HepG2 (cell line): ENCODE results near the gene ATG9A. TPM values are rescaled to one million over a fixed set of nuclear protein-coding genes. Genes with fewer than 3 reads are reported as not detected.

Experiments
- ETV5 ChIP-seq: IDR thresholded peaks from 2 replicates; pipeline ENCODE4 v1.6.1; 2018; ENCODE audit warnings: missing biosample characterization, missing genetic modification reagents, inconsistent platforms, borderline replicate concordance
- HCFC1 ChIP-seq: fragments of 150-350 bp; IDR thresholded peaks from 2 replicates; pipeline ENCODE4 v1.6.1; 2014; ENCODE audit warnings: low read depth, low read length
- HOXD1 ChIP-seq: sonication (generic); formaldehyde crosslinking; IDR thresholded peaks from 2 replicates; pipeline ENCODE4 v1.5.0; 2020; ENCODE audit warnings: missing genetic modification reagents
- JDP2 ChIP-seq: sonication (generic); formaldehyde crosslinking; IDR thresholded peaks from 2 replicates; pipeline ENCODE4 v1.8.1; 2022; ENCODE audit warnings: missing genetic modification reagents, borderline replicate concordance
- KMT2A ChIP-seq: sonication (generic); formaldehyde crosslinking; IDR thresholded peaks from 2 replicates; pipeline ENCODE4 v1.4.0; 2020; ENCODE audit warnings: missing genetic modification reagents
- SNAPC2 ChIP-seq: sonication (generic); formaldehyde crosslinking; IDR thresholded peaks from 2 replicates; pipeline ENCODE4 v1.8.1; 2022; ENCODE audit warnings: mild to moderate bottlenecking, missing genetic modification reagents
- YEATS2 ChIP-seq: sonication (generic); formaldehyde crosslinking; IDR thresholded peaks from 2 replicates; pipeline ENCODE4 v1.4.0; 2020; ENCODE audit warnings: missing genetic modification reagents, borderline replicate concordance
- ZBTB3 ChIP-seq: sonication (generic); formaldehyde crosslinking; IDR thresholded peaks from 2 replicates; pipeline ENCODE4 v1.4.0; 2020; ENCODE audit warnings: low read depth, mild to moderate bottlenecking, moderate library complexity, missing genetic modification reagents, borderline replicate concordance
- ZNF235 ChIP-seq: sonication (generic); formaldehyde crosslinking; IDR thresholded peaks from 2 replicates; pipeline ENCODE4 v1.8.1; 2023; ENCODE audit warnings: mild to moderate bottlenecking, missing genetic modification reagents, borderline replicate concordance
- ZNF451 ChIP-seq: sonication (generic); formaldehyde crosslinking; IDR thresholded peaks from 2 replicates; pipeline ENCODE4 v1.5.0; 2020; ENCODE audit warnings: mild to moderate bottlenecking, missing genetic modification reagents
- ZNF737 ChIP-seq: sonication (generic); formaldehyde crosslinking; IDR thresholded peaks from 2 replicates; pipeline ENCODE4 v1.5.0; 2020; ENCODE audit warnings: missing genetic modification reagents, mild to moderate bottlenecking, borderline replicate concordance
- ZNF776 ChIP-seq: sonication (generic); formaldehyde crosslinking; IDR thresholded peaks from 2 replicates; pipeline ENCODE4 v1.4.0; 2020; ENCODE audit warnings: mild to moderate bottlenecking, missing genetic modification reagents
- ZSCAN20 ChIP-seq: sonication (generic); formaldehyde crosslinking; IDR thresholded peaks from 2 replicates; pipeline ENCODE4 v1.4.0; 2020; ENCODE audit warnings: missing genetic modification reagents, mild to moderate bottlenecking, borderline replicate concordance
- ZSCAN25 ChIP-seq: sonication (generic); formaldehyde crosslinking; IDR thresholded peaks from 2 replicates; pipeline ENCODE4 v1.8.0; 2022; ENCODE audit warnings: mild to moderate bottlenecking, missing genetic modification reagents
- polyA plus RNA-seq, 8 experiments: library from polyadenylated mRNA; depleted of rRNA in 3 of 8; stranded (reverse) in 7 of 8; unstranded in 1 of 8; fragments of >200 nt; fragmentation: Illumina TruSeq in 4 of 8; extraction: Trizol in 4 of 8; gene quantifications; 2 replicates each; pipeline versions ENCODE4 v1.2.1 to v1.2.3, GENCODE V29; 2011 to 2016; ENCODE audit warnings: low read depth in 4 of 8, missing spikeins in 1 of 8, mixed read lengths in 1 of 8; ENCODE audit not compliant: insufficient read depth in 1 of 8
- total RNA-seq, 5 experiments: library from RNA; depleted of rRNA; stranded (reverse); fragments of >200 nt; fragmentation: Illumina TruSeq; extraction: Trizol; gene quantifications; 2 replicates each; pipeline ENCODE4 v1.2.3, GENCODE V29; 2016; ENCODE audit warnings: low read depth in 1 of 5
- TF ChIP-seq, protein P1 (sequence below): sonication (generic); formaldehyde crosslinking; IDR thresholded peaks from 2 replicates; pipeline ENCODE4 v1.9.0; 2021; ENCODE audit warnings: missing genetic modification reagents, borderline replicate concordance
- TF ChIP-seq, protein P2 (sequence below): sonication (generic); formaldehyde crosslinking; IDR thresholded peaks from 2 replicates; pipeline ENCODE4 v1.9.0; 2022; ENCODE audit warnings: low read depth, missing genetic modification reagents
- TF ChIP-seq, protein P3 (sequence below): IDR thresholded peaks from 2 replicates; pipeline ENCODE4 v1.6.1; 2012; ENCODE audit warnings: low read depth, low read length, improper control_type of control experiment
- TF ChIP-seq, protein P4 (sequence below): sonication (generic); formaldehyde crosslinking; IDR thresholded peaks from 2 replicates; pipeline ENCODE4 v1.4.0; 2020; ENCODE audit warnings: missing genetic modification reagents

The ATG9A gene
- total and polyA plus RNA-seq, 2 of the 13 experiments (the other 11 are each of a cell fraction or from before 2014, with no cell fraction given): 35.0 to 131 TPM

DNA sequence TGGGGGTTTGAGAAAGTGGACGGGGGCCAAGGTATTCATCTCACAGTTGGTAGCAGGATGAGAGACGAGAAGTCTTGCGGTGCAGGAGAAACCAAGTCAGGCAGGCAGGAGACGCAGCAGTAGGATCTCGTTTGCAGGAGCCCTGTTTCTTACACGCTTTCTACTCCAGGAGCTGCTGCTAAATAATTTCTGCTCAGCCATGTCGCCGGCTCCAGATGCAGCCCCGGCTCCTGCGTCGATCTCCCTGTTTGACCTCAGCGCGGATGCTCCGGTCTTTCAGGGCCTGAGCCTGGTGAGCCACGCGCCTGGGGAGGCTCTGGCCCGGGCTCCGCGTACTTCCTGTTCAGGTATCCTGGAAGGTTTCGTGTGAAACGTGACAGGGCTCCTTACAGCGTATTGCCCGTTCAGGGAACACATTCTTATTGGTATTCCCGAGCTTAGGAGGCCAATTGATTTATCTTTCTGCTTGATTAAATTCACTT, 664 bp upstream of the ATG9A start (continued):
- TF ChIP-seq ZNF451 (CRISPR knock-in tag): no peak; the same call in 1 of the 2 replicates
- TF ChIP-seq ZNF776 (CRISPR knock-in tag): no peak
- TF ChIP-seq, protein P1, sequence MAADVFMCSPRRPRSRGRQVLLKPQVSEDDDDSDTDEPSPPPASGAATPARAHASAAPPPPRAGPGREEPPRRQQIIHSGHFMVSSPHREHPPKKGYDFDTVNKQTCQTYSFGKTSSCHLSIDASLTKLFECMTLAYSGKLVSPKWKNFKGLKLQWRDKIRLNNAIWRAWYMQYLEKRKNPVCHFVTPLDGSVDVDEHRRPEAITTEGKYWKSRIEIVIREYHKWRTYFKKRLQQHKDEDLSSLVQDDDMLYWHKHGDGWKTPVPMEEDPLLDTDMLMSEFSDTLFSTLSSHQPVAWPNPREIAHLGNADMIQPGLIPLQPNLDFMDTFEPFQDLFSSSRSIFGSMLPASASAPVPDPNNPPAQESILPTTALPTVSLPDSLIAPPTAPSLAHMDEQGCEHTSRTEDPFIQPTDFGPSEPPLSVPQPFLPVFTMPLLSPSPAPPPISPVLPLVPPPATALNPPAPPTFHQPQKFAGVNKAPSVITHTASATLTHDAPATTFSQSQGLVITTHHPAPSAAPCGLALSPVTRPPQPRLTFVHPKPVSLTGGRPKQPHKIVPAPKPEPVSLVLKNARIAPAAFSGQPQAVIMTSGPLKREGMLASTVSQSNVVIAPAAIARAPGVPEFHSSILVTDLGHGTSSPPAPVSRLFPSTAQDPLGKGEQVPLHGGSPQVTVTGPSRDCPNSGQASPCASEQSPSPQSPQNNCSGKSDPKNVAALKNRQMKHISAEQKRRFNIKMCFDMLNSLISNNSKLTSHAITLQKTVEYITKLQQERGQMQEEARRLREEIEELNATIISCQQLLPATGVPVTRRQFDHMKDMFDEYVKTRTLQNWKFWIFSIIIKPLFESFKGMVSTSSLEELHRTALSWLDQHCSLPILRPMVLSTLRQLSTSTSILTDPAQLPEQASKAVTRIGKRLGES: no peak
- peak; percentile 14; the same call in 1 of the 2 replicates for TF ChIP-seq HOXD1
- TF ChIP-seq KMT2A (CRISPR knock-in tag): no peak
- no peak for TF ChIP-seq ZBTB3 (CRISPR knock-in tag)
- TF ChIP-seq ZNF737 (CRISPR knock-in tag): no peak
- no peak for TF ChIP-seq ZSCAN25
- no peak for TF ChIP-seq SNAPC2
- TF ChIP-seq HCFC1: no peak
- TF ChIP-seq, protein P2, sequence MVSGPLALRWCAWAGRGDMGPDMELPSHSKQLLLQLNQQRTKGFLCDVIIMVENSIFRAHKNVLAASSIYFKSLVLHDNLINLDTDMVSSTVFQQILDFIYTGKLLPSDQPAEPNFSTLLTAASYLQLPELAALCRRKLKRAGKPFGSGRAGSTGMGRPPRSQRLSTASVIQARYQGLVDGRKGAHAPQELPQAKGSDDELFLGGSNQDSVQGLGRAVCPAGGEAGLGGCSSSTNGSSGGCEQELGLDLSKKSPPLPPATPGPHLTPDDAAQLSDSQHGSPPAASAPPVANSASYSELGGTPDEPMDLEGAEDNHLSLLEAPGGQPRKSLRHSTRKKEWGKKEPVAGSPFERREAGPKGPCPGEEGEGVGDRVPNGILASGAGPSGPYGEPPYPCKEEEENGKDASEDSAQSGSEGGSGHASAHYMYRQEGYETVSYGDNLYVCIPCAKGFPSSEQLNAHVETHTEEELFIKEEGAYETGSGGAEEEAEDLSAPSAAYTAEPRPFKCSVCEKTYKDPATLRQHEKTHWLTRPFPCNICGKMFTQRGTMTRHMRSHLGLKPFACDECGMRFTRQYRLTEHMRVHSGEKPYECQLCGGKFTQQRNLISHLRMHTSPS: no peak
- TF ChIP-seq ZSCAN20 (CRISPR knock-in tag): no peak
- no peak for TF ChIP-seq JDP2 (CRISPR knock-in tag)
- TF ChIP-seq ETV5 (CRISPR knock-in tag): peak; percentile 78; the same call in 1 of the 2 replicates
- TF ChIP-seq YEATS2 (CRISPR knock-in tag): 0 out of 2 replicates have a peak, but pooled peaks have one; percentile 6
- TF ChIP-seq, protein P3, sequence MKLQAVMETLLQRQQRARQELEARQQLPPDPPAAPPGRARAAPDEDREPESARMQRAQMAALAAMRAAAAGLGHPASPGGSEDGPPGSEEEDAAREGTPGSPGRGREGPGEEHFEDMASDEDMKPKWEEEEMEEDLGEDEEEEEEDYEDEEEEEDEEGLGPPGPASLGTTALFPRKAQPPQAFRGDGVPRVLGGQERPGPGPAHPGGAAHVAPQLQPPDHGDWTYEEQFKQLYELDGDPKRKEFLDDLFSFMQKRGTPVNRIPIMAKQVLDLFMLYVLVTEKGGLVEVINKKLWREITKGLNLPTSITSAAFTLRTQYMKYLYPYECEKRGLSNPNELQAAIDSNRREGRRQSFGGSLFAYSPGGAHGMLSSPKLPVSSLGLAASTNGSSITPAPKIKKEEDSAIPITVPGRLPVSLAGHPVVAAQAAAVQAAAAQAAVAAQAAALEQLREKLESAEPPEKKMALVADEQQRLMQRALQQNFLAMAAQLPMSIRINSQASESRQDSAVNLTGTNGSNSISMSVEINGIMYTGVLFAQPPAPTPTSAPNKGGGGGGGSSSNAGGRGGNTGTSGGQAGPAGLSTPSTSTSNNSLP: no peak
- TF ChIP-seq, protein P4, sequence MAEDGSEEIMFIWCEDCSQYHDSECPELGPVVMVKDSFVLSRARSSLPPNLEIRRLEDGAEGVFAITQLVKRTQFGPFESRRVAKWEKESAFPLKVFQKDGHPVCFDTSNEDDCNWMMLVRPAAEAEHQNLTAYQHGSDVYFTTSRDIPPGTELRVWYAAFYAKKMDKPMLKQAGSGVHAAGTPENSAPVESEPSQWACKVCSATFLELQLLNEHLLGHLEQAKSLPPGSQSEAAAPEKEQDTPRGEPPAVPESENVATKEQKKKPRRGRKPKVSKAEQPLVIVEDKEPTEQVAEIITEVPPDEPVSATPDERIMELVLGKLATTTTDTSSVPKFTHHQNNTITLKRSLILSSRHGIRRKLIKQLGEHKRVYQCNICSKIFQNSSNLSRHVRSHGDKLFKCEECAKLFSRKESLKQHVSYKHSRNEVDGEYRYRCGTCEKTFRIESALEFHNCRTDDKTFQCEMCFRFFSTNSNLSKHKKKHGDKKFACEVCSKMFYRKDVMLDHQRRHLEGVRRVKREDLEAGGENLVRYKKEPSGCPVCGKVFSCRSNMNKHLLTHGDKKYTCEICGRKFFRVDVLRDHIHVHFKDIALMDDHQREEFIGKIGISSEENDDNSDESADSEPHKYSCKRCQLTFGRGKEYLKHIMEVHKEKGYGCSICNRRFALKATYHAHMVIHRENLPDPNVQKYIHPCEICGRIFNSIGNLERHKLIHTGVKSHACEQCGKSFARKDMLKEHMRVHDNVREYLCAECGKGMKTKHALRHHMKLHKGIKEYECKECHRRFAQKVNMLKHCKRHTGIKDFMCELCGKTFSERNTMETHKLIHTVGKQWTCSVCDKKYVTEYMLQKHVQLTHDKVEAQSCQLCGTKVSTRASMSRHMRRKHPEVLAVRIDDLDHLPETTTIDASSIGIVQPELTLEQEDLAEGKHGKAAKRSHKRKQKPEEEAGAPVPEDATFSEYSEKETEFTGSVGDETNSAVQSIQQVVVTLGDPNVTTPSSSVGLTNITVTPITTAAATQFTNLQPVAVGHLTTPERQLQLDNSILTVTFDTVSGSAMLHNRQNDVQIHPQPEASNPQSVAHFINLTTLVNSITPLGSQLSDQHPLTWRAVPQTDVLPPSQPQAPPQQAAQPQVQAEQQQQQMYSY (CRISPR knock-in tag): 0 out of 2 replicates have a peak, but pooled peaks have one; percentile 31
- TF ChIP-seq ZNF235 (CRISPR knock-in tag): no peak
